ENCODE measurements around the gene SH2D3C. TPM values are rescaled to one million over a fixed set of nuclear protein-coding genes. Genes with fewer than 3 reads are reported as not detected.
A peak's percentile ranks its signal among the peaks of the same experiment; 100 is the strongest.

SH2D3C gene
- total and polyA plus RNA-seq, 2 of the 4 experiments (the other 2 are of a cell fraction) = under 0.01 to 0.24 TPM

GRCh38 chr9:127767909-127768331 lies 10.5 kb downstream of the SH2D3C start:
- dilution Hi-C loops (cut with HindIII; ENCODE audit: low sequenced_read_pairs, unreplicated experiment) = no loop called here

More at GRCh38 chr9:127767909-127768331, 10.5 kb downstream of the SH2D3C start:
- no peak overlapping the region for H4K5ac ChIP-seq (ENCODE audit: low read depth, low read length)
- no peak overlapping the region for H3K23ac ChIP-seq (ENCODE audit: low read depth, low read length)
- H2AK5ac ChIP-seq (ENCODE audit: low read depth, low read length) = no peak overlapping the region
- no peak overlapping the region for H3K27ac ChIP-seq (ENCODE audit: insufficient read depth, low read length)
- H2BK20ac ChIP-seq (ENCODE audit: low read depth, low read length) = no peak overlapping the region
- H2AK9ac ChIP-seq (replicated peaks; ENCODE audit: low read depth, low read length, poor library complexity) = no peak overlapping the region
- BruUV-seq (replicated peaks) = no TSS peak
- POLR2A ChIA-PET (ENCODE audit: unreplicated experiment) = no interaction called here
- no peaks in the 10 kb centered on the region for H3K79me1 ChIP-seq (ENCODE audit: low read depth in 1 of 2, low read length in 2 of 2)
- H3K9ac ChIP-seq (ENCODE audit: low read depth, low read length) = no peak overlapping the region
- H3K9me3 ChIP-seq (ENCODE audit: control insufficient read depth, insufficient read depth, low read length) = no peaks in the 10 kb centered on the region
- peaks cover 2% of the 10 kb centered on the region; the same call in 1 of the 2 replicates for H3K4me1 ChIP-seq (ENCODE audit: control insufficient read depth, insufficient read depth, low read length)
- no peak overlapping the region for H3K14ac ChIP-seq (replicated peaks; ENCODE audit: low read depth, low read length)
- no peak overlapping the region for H3K56ac ChIP-seq (ENCODE audit: extremely low read depth, insufficient read depth, low read length)
- no peak overlapping the region for H4K91ac ChIP-seq (ENCODE audit: insufficient read depth, low read depth, low read length)
- H2BK120ac ChIP-seq (ENCODE audit: low read depth, low read length) = no peak overlapping the region
- in situ Hi-C loops (cut with MboI; ENCODE audit: low sequenced_read_pairs) = no loop called here
- H4K8ac ChIP-seq (ENCODE audit: low read depth in 2 of 2, low read length in 2 of 2) = no peak overlapping the region; a peak in 1 of 4 replicates
- H2AFZ ChIP-seq (replicated peaks; ENCODE audit: low read length, poor library complexity) = peak overlapping the region; percentile 51
- no peaks in the 10 kb centered on the region for H3K36me3 ChIP-seq (ENCODE audit: control insufficient read depth, insufficient read depth, low read length)
- CTCF ChIA-PET = no interaction called here
- 25% methylated on average over 2 of the region's 13 CpGs; no CpG with 5 or more reads in 1 of the 2 experiments for WGBS, 2 experiments (ENCODE audit: extremely low coverage in 2 of 2, insufficient read length in 1 of 2)
- no peak overlapping the region for H3K4me2 ChIP-seq (ENCODE audit: low read depth, low read length)
- intact Hi-C loops (cut with micrococcal nuclease) = no loop called here
- H3K18ac ChIP-seq (ENCODE audit: low read depth, low read length) = no peak overlapping the region
- ATAC-seq (ENCODE audit: low read depth) (no peak), DNase-seq (peak; percentile 41)
- no peak overlapping the region for H3K4ac ChIP-seq (ENCODE audit: low read depth, low read length)
- TF ChIP-seq CTCF (conservative IDR thresholded peaks at IDR 0.05; ENCODE audit: low read depth, low read length) = no peak
- no peak overlapping the region for H3K4me3 ChIP-seq (ENCODE audit: insufficient read depth, low read depth, low read length)
- H3K9me1 ChIP-seq (ENCODE audit: insufficient read depth, low read length) = no peaks in the 10 kb centered on the region; the same call in 1 of the 2 replicates
- H2BK5ac ChIP-seq (ENCODE audit: low read depth, low read length, poor library complexity, severe bottlenecking) = no peak overlapping the region
- H3K27me3 ChIP-seq (ENCODE audit: control insufficient read depth, insufficient read depth, low read length) = peaks cover 8% of the 10 kb centered on the region
- H2BK15ac ChIP-seq (ENCODE audit: low read depth, low read length) = no peak overlapping the region; the same call in 2 of the 3 replicates
- H4K20me1 ChIP-seq (ENCODE audit: insufficient read depth, low read length) = no peaks in the 10 kb centered on the region

All from IMR-90 (cell line).